Heart left ventricle (tissue), 16 donors: ENCODE results near the gene ESRRA. TPM values are rescaled to one million over a fixed set of nuclear protein-coding genes. Genes with fewer than 3 reads are reported as not detected.

Experiments
- ATAC-seq, 4 donors: fragments of 200-7000 bp; cut with Tn5 transposase; one replicate each; pipeline ENCODE4 v1.9.1; 2020 to 2022; ENCODE audit warnings: moderate library complexity in 4 of 4, mild to moderate bottlenecking in 3 of 4, moderate number of reproducible peaks in 1 of 4
- DNase-seq, 5 donors: peaks; one replicate each; pipeline ENCODE4 v3.0.0-alpha.2; 2020
- H3K27ac ChIP-seq, 12 donors: fragments of 200-600 bp; sonication (generic) in 4 of 12; one replicate each; pipeline versions ENCODE4 v1.5.0 to v1.8.0; 2016 to 2022; ENCODE audit warnings: mild to moderate bottlenecking in 2 of 12
- H3K27me3 ChIP-seq, 9 donors: fragments of 200-600 bp; sonication (generic) in 2 of 9; one replicate each; pipeline versions ENCODE4 v1.5.1 to v1.8.0; 2016 to 2022; ENCODE audit warnings: mild to moderate bottlenecking in 3 of 9
- H3K36me3 ChIP-seq, 9 donors: fragments of 200-600 bp; sonication (generic) in 2 of 9; one replicate each; pipeline versions ENCODE4 v1.5.0 to v1.8.0; 2018 to 2022; ENCODE audit warnings: mild to moderate bottlenecking in 2 of 9
- H3K4me1 ChIP-seq, 12 donors: fragments of 200-600 bp; sonication (generic) in 4 of 12; one replicate each; pipeline versions ENCODE4 v1.5.0 to v1.8.0; 2016 to 2022; ENCODE audit warnings: mild to moderate bottlenecking in 3 of 12
- H3K4me3 ChIP-seq, 12 donors: fragments of 200-600 bp; sonication (generic) in 4 of 12; one replicate each; pipeline versions ENCODE4 v1.5.0 to v1.8.0; 2017 to 2022; ENCODE audit warnings: mild to moderate bottlenecking in 9 of 12, moderate library complexity in 4 of 12
- H3K9me3 ChIP-seq, 12 donors: fragments of 200-600 bp; sonication (generic) in 4 of 12; one replicate each; pipeline versions ENCODE4 v1.5.0 to v1.8.0; 2016 to 2022; ENCODE audit warnings: mild to moderate bottlenecking in 1 of 12
- POLR2A ChIP-seq, 2 donors: fragments of 450-650 bp; IDR thresholded peaks; one replicate each; pipeline ENCODE4 v1.6.1; 2017; ENCODE audit warnings: antibody characterized with exemption in 2 of 2, mild to moderate bottlenecking in 2 of 2, moderate library complexity in 2 of 2
- WGBS, 4 donors: extraction: QIAGEN DNeasy Blood & Tissue Kit in 2 of 4; methylation state at CpG; one replicate each; pipeline versions ENCODE4 v1.1.5 to v1.1.7; 2013 to 2018; 5-methylcytosine and 5-hydroxymethylcytosine counted together
- intact Hi-C, 10 donors: fragments of 100-400 bp; cut with DNase I; formaldehyde crosslinking; loops; one replicate each; pipeline versions ENCODE4 v1.11.1 to v1.14.2; 2022
- polyA plus RNA-seq, 2 donors: library from polyadenylated mRNA; stranded (reverse); fragments of 200-250 nt; gene quantifications; one replicate each; pipeline ENCODE4 v1.2.3, GENCODE V29; 2013
- total RNA-seq, 9 donors: library from RNA; depleted of rRNA in 2 of 9; stranded (reverse); fragments of >200 nt in 2 of 9; fragmentation: NEBNext Ultra II Directional in 3 of 9; extraction: Animal tissue kit (Norgen Biotek cat#: 25700) in 3 of 9; gene quantifications; one replicate each; pipeline versions ENCODE4 v1.1.0 to v1.2.4, GENCODE V29; 2016 to 2023
- TF ChIP-seq, protein P1 (sequence below), 12 donors: fragments of 200-600 bp; sonication (generic) in 4 of 12; IDR thresholded peaks; one replicate each; pipeline versions ENCODE4 v1.5.0 to v1.8.0; 2018 to 2022; ENCODE audit warnings: antibody characterized with exemption in 12 of 12, mild to moderate bottlenecking in 5 of 12
- donor health status: ischemic (EF 13 %, LVEDD 7.1; RV severe dilation, severe dysfunction).
- donor health status: healthy with polysubstance abuse.
- donor health status: DM: no; HTN: yes; CAD: no.
- donor health status: DM: no; HTN: no; CAD: no.
- donor health status: ischemic (EF 25% LVEDD 6.9; RV normal size, moderate dysfunction).
- donor health status: ischemic (EF 25% LVEDD 5.7; RV mildly dilated, moderate dysfunction).
- donor health status: healthy.
- donor health status: DM: yes; HTN: yes; CAD: no.
- donor health status: ischemic (EF 35%, LVEDD 5.7; RV mildly dilated, moderate dysfunction).
- donor health status: nonischemic (EF 11% LVEDD 7.7; RV severe dilation, severe dysfunction).
- donor health status: DM: yes; HTN: yes; CAD: no.
- donor health status: PGD.
- donor health status: ischemic (EF 29% LVEDD 5.4; RV normal size, mild dysfunction).
- donor health status: nonischemic (EF 23%, LVEDD 6.1; RV moderate dilation, normal function).

The ESRRA gene
- total and polyA plus RNA-seq, 11 donors, result 94.0 to 291 (median 186) TPM

DNA sequence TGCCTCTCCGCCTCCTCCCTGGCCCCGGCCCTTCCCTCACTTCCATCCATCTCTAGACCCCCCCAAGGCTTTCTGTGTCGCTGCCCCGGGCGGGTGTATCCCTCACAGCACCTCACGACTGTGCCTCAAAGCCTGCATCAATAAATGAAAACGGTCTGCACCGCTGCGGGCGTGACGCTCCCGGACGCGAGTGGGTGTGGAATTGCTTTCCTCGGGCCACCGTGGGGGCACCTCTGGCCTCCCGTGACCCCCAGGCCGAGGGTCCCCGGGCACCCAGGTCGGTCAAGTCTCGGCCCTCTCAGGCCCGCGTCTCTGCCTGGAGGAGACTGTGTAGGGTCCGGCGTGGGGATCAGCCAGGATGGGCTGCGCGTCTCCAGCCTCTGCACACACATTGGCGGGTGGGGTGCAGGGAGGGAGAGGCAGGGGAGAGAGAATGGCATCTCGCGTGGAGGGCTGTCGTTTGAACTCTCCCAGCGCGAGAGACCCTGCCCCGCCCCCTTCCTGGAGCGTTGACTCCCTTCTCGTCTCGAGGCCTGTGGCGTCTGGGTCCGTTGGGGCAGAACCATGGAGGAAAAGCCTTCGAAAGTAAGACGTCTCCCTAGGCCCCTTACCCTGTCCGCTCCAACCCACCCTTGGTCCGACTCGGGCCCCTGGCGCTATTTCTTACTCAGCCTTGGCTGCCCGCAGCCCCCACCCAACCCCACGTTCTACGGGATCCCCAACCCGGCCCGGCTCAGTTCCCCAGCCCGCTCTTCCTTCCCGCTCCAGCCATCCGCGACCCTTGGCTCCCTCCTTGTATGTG, 5.3 kb upstream of the ESRRA start, which contains the start of gene CATSPERZ:
CATSPERZ (plus strand) TSS at position 512 of the 802 bp plus-strand sequence; CDS start at position 565, 53 bp downstream.
- Histone ChIP-seq H3K27me3 (peaks cover 8 to 61% (median 40%) of the 10 kb centered on the region in 9 donors), H3K4me1 (peaks cover 4 to 40% (median 28%) of the 10 kb centered on the region in 12 donors), H3K9me3 (no peaks in the 10 kb centered on the region), H3K36me3 (no peaks in the 10 kb centered on the region), H3K27ac (peak within 1 kb of the TSS in 3 of 12 donors; percentile 39 to 63 (median 43)), H3K4me3 (peak within 1 kb of the TSS; percentile 18 to 57 (median 44))
- WGBS, 4 donors, result 12 to 23% (median 14%) methylated on average over 40 to 54 of the region's 54 CpGs
- no peak for TF ChIP-seq POLR2A (IDR thresholded peaks at IDR 0.05)
- TF ChIP-seq, protein P1, sequence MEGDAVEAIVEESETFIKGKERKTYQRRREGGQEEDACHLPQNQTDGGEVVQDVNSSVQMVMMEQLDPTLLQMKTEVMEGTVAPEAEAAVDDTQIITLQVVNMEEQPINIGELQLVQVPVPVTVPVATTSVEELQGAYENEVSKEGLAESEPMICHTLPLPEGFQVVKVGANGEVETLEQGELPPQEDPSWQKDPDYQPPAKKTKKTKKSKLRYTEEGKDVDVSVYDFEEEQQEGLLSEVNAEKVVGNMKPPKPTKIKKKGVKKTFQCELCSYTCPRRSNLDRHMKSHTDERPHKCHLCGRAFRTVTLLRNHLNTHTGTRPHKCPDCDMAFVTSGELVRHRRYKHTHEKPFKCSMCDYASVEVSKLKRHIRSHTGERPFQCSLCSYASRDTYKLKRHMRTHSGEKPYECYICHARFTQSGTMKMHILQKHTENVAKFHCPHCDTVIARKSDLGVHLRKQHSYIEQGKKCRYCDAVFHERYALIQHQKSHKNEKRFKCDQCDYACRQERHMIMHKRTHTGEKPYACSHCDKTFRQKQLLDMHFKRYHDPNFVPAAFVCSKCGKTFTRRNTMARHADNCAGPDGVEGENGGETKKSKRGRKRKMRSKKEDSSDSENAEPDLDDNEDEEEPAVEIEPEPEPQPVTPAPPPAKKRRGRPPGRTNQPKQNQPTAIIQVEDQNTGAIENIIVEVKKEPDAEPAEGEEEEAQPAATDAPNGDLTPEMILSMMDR (IDR thresholded peaks at IDR 0.05), result no peak
- DNase-seq (peak in 1 of 5 donors; percentile 8), ATAC-seq (no peak)
- intact Hi-C loops, result loop anchor here (1.0 to 10.0 kb wide), 9 partner anchors 43 to 325 kb away; partner anchors contain the start of genes PLCB3 (in 3 of the 10), COX8A (in 1 of the 10) and STIP1 (in 1 of the 10)

DNA sequence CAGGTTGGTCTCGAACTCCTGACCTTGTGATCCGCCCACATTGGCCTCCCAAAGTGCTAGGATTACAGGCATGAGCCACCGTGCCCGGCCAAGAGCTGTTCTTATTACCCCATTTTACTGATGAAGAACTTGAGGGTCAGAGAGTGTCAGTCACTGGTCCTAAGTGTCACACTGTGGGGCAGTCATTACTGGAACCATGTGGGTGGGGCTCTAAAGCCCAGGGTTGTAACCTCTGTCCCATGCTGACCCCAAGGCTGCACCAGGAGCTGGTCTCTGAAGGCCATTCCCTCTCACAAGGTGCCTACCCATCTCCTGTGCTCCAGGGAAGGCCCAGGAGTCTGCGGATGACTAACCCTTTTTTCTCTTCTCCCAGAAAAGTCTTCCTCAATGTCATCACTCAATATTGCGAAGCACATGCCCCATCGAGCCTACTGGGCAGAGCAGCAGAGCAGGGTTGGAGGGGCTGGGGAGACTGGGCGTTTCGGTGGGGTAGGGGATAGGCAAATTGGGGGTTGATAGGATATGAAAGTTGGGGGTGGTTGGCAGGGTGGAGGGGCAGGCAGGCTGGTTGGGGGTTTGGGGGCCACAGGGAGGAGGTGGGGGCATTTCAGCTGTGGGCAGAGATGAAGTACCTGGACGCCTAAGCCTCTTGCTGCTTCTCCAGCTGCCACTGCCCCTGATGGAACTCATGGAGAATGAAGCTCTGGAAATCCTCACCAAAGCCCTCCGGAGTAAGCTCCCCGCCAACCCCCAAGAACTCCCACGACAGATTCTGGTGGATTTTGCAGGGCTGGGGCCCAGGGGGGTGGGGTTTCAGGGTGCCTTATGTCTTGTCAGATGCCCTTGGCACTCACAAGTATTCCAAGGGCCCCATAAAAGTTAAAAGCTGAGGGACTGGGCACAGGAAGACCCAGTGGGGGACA, 2.0 kb upstream of the ESRRA start:
- Histone ChIP-seq H3K27me3 (peaks cover 0 to 28% (median 8%) of the 10 kb centered on the region in 9 donors), H3K36me3 (peaks cover 0 to 11% (median 4%) of the 10 kb centered on the region in 9 donors), H3K4me1 (peaks cover 4 to 55% (median 38%) of the 10 kb centered on the region in 12 donors), H3K27ac (peak overlapping the region in 11 of 12 donors; percentile 90 to 98 (median 97)), H3K4me3 (peak overlapping the region in 8 of 12 donors; percentile 67 to 93 (median 81)), H3K9me3 (no peaks in the 10 kb centered on the region)
- no peak for TF ChIP-seq POLR2A (IDR thresholded peaks at IDR 0.05)
- TF ChIP-seq, protein P1 (IDR thresholded peaks at IDR 0.05), result no peak
- DNase-seq (no peak), ATAC-seq (no peak)
- intact Hi-C loops, result loop anchor here in 9 of 10 donors (1.0 to 10.0 kb wide), 11 partner anchors 18 to 329 kb away; partner anchors contain the start of genes PLCB3 (in 2 of the 9), PPP1R14B (in 2 of the 9), COX8A (in 1 of the 9) and FKBP2 (in 1 of the 9)
- 81 to 87% (median 86%) methylated on average over 11 to 13 of the region's 13 CpGs for WGBS, 4 donors

DNA sequence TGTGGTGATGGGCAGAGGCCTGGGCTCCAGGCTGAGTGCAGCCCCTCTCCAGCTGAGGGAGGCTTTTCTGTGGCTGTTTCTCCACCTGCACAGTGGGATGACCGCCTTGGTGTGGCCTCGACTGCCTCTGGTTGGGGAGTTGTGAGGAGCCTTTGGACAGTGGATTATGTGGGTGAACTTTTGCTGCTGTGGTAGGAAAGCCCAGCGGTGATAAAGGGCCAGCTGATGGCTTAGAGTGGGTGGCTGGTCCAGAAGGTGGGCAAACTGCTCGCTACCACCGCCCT, 1.4 kb upstream of the ESRRA start:
- Histone ChIP-seq H3K27ac (peak overlapping the region in 11 of 12 donors; percentile 90 to 98 (median 97)), H3K36me3 (peaks cover 0 to 11% (median 4%) of the 10 kb centered on the region in 9 donors), H3K4me3 (peak overlapping the region in 9 of 12 donors; percentile 62 to 93 (median 77)), H3K4me1 (peaks cover 4 to 53% (median 37%) of the 10 kb centered on the region in 12 donors), H3K27me3 (peaks cover 0 to 22% (median 6%) of the 10 kb centered on the region in 9 donors), H3K9me3 (no peaks in the 10 kb centered on the region)
- TF ChIP-seq, protein P1 (IDR thresholded peaks at IDR 0.05), result no peak
- no peak for TF ChIP-seq POLR2A (IDR thresholded peaks at IDR 0.05)
- intact Hi-C loops, result loop anchor here in 9 of 10 donors (1.0 to 10.0 kb wide), 11 partner anchors 19 to 329 kb away; partner anchors contain the start of genes PLCB3 (in 2 of the 9), PPP1R14B (in 2 of the 9), COX8A (in 1 of the 9) and FKBP2 (in 1 of the 9)
- ATAC-seq, result no peak
- no peak for DNase-seq
- WGBS, 4 donors, result 13 to 90% (median 53%) methylated on average over 2 to 5 of the region's 5 CpGs
